Epithelial cell of esophagus (primary cell): ENCODE measurements around the gene KRTAP10-11.

Experiments used
- DNase-seq: peaks from one replicate; pipeline ENCODE4 v3.0.0; 2010; ENCODE audit warnings: low read depth
- H3K4me3 ChIP-seq: 2 replicates; pipeline ENCODE4 v1.5.1; 2011; ENCODE audit warnings: mild to moderate bottlenecking, low read length, control low read depth
- TF ChIP-seq, protein P1 (sequence below): IDR thresholded peaks from 2 replicates; pipeline ENCODE4 v1.5.1; 2011; ENCODE audit warnings: low read depth, mild to moderate bottlenecking, low read length, control low read depth, inconsistent platforms; ENCODE audit not compliant: insufficient read depth; ENCODE audit errors: missing control alignments

The KRTAP10-11 gene

GRCh38 chr21:44653123-44653522 lies 6.9 kb downstream of the KRTAP10-11 start:
- H3K4me3 ChIP-seq, result no peak overlapping the region
- TF ChIP-seq, protein P1, sequence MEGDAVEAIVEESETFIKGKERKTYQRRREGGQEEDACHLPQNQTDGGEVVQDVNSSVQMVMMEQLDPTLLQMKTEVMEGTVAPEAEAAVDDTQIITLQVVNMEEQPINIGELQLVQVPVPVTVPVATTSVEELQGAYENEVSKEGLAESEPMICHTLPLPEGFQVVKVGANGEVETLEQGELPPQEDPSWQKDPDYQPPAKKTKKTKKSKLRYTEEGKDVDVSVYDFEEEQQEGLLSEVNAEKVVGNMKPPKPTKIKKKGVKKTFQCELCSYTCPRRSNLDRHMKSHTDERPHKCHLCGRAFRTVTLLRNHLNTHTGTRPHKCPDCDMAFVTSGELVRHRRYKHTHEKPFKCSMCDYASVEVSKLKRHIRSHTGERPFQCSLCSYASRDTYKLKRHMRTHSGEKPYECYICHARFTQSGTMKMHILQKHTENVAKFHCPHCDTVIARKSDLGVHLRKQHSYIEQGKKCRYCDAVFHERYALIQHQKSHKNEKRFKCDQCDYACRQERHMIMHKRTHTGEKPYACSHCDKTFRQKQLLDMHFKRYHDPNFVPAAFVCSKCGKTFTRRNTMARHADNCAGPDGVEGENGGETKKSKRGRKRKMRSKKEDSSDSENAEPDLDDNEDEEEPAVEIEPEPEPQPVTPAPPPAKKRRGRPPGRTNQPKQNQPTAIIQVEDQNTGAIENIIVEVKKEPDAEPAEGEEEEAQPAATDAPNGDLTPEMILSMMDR, result no peak
- DNase-seq, result no peak

GRCh38 chr21:44653656-44654575 lies 7.7 kb downstream of the KRTAP10-11 start:
- TF ChIP-seq, protein P1, result no peak
- DNase-seq, result no peak
- H3K4me3 ChIP-seq, result no peak overlapping the region

- no peak within 1 kb of the TSS for H3K4me3 ChIP-seq
These were observed 8.5 kb downstream of the KRTAP10-11 start, which contains the start of gene KRTAP12-4 for GRCh38 chr21:44654576-44655175. KRTAP12-4 (minus strand) TSS chr21:44654659; CDS start chr21:44654614, 45 bp downstream.

DNA sequence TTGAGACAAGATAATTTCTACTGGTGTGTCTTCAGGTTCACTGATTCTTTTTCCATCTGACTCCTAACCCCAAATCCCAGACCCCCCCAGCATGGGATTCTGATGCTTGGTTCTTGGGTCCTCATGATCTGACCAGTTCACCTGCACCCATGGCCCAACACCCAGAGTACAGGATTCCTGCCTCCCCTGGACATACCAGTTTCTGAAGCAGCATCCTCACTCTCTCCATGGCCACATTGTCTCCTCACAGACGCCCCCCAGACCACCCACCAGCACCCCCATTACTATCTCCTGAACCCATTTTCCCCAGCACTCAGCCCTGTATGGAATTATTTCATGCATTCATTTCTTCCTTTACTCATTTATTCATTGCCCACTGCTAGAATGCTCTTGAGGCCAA lies 10.7 kb downstream of the KRTAP10-11 start:
- TF ChIP-seq, protein P1, result no peak
- H3K4me3 ChIP-seq, result no peak overlapping the region
- DNase-seq, result no peak

More at GRCh38 chr21:44654576-44655175, 8.5 kb downstream of the KRTAP10-11 start, which contains the start of gene KRTAP12-4:
- TF ChIP-seq, protein P1, result no peak
- no peak for DNase-seq

DNA sequence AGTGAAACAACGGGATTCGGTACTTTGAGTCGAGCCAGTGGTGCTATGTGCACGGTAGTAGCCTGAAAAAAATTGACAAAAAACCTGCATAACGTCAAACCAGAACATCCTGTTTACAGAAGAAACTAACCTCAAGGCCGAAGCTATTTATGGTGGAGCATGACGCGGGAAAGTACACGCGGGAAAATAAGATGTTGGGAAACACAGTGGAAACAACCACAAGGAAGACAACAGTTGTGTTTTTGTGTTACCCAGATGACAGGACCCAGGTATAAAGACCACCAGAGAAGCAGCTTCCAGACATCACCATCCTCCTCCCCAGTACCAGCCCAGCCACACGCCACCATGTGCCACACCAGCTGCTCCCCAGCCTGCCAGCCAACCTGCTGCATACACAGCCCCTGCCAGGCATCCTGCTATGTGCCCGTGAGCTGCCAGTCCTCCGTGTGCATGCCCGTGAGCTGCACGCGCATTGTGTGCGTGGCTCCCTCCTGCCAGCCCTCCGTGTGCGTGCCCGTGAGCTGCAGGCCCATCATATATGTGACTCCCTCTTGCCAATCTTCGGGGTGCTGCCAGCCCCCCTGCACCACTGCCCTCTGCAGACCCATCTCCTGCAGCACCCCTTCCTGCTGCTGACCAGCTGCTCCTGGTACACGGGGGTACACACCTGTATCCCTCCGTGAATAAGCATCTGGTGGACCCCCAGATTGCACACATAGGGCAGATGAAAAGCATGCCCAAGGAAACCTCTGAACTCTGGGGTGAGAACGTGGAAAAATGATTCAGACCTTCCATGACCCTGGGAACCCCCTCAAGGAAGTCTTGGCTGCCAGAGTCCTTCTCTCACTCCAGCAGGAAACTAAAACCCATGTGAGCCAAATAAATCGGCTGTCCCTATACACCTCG lies 11.7 kb downstream of the KRTAP10-11 start, which contains the start of gene KRTAP12-3:
KRTAP12-3 (plus strand) TSS at position 298 of the 906 bp plus-strand sequence; CDS start at position 346, 48 bp downstream.
- no peak for DNase-seq
- no peak within 1 kb of the TSS for H3K4me3 ChIP-seq
- TF ChIP-seq, protein P1, result no peak

DNA sequence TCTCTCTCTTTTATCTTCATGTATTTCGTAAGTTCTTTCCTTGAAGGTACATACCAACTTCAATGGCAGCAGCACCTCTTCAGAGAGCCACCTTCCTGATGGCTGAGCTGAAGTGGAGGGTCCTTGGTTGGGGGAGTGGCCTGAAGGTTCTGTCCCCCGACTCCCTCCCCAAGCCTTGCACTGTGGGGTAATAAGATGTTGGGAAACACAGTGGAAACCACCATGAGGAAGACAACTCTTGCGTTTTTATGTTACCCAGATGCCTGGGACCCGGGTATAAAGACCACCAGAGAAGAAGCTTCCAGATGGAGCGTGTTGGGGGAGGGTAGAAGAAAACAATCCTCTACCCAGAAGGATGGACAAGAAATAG lies 12.3 kb downstream of the KRTAP10-11 start:
- H3K4me3 ChIP-seq, result no peak overlapping the region
- TF ChIP-seq, protein P1, result no peak
- no peak for DNase-seq
